ENCODE results near the gene PPT2.
"Not testable (repeated sequence)": the region's sequence is repeated elsewhere in the genome, so short reads cannot be mapped to it uniquely, and the experiment has no call there.

Gene PPT2

DNA sequence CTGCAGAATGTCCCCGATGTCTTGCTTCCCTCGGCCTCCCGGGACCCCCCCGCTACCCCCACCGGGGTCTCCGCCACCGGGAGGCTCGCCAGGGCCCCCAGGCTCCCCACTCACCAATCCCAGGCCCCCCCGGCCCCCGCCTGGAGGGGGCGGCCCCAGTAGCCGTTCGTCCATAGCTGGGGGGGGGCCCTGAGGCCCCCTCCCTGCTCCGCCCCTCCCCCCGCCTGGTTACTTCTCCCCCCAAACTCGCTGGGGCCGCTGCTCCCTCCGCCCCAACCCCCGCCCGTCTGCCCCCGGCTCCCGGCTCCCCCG, 35.8 kb downstream of the PPT2 start:
- DNase-seq (ENCODE audit: low read depth): no peak
- TF ChIP-seq, protein P1, sequence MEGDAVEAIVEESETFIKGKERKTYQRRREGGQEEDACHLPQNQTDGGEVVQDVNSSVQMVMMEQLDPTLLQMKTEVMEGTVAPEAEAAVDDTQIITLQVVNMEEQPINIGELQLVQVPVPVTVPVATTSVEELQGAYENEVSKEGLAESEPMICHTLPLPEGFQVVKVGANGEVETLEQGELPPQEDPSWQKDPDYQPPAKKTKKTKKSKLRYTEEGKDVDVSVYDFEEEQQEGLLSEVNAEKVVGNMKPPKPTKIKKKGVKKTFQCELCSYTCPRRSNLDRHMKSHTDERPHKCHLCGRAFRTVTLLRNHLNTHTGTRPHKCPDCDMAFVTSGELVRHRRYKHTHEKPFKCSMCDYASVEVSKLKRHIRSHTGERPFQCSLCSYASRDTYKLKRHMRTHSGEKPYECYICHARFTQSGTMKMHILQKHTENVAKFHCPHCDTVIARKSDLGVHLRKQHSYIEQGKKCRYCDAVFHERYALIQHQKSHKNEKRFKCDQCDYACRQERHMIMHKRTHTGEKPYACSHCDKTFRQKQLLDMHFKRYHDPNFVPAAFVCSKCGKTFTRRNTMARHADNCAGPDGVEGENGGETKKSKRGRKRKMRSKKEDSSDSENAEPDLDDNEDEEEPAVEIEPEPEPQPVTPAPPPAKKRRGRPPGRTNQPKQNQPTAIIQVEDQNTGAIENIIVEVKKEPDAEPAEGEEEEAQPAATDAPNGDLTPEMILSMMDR (IDR thresholded peaks at IDR 0.05; ENCODE audit: control insufficient read depth, insufficient read depth, low read depth, low read length, missing control alignments): no peak
- peak overlapping the region; percentile 70 for H3K4me3 ChIP-seq (ENCODE audit: control insufficient read depth, low read depth, low read length)

DNA sequence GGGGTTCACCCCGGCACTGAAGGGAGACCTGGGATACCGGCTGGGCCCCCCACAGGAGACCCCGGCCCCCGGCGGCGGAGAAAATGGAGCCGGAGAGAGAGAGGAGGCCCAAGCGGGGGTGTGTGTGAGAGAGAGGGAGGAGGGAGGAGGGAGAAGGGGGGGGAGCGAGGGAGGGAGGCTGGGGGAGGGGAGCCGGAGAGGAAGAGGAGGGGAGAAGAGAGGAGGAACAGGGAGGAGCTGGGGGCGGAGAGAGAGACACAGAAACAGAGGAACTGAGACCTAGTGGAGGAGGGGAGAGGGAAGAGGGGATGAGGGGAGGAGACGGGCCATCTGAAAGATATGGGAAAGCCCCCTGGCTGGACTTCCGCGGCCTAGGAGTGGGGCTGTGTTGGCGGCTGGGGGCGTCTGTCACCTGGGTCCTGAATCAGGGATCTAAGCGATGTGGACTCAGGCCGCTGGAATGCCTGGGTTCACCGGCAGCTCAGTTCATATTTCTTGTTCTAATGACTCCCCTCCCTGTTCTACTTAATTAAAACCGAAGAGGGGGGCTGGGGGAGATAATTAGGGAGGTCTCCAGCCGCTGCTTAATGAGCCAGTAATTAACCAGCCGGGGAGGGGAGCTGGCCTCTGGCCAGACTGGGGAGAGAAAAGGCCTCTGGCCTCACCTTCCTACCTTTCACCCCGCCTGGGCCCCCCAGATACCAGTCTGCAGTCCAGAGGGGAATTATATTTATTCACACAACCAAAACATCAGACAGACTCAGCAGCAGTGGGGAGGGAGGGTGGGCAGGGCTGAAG, 36.3 kb downstream of the PPT2 start, which contains the start of gene PBX2:
PBX2 (minus strand) TSS at position 149 of the 798 bp plus-strand sequence. CDS start 287 bp downstream, outside the sequence.
- peak within 1 kb of the TSS; percentile 70 for H3K4me3 ChIP-seq (ENCODE audit: control insufficient read depth, low read depth, low read length)
- peak; percentile 67 for DNase-seq (ENCODE audit: low read depth)
- TF ChIP-seq, protein P1 (IDR thresholded peaks at IDR 0.05; ENCODE audit: control insufficient read depth, insufficient read depth, low read depth, low read length, missing control alignments): no peak

DNA sequence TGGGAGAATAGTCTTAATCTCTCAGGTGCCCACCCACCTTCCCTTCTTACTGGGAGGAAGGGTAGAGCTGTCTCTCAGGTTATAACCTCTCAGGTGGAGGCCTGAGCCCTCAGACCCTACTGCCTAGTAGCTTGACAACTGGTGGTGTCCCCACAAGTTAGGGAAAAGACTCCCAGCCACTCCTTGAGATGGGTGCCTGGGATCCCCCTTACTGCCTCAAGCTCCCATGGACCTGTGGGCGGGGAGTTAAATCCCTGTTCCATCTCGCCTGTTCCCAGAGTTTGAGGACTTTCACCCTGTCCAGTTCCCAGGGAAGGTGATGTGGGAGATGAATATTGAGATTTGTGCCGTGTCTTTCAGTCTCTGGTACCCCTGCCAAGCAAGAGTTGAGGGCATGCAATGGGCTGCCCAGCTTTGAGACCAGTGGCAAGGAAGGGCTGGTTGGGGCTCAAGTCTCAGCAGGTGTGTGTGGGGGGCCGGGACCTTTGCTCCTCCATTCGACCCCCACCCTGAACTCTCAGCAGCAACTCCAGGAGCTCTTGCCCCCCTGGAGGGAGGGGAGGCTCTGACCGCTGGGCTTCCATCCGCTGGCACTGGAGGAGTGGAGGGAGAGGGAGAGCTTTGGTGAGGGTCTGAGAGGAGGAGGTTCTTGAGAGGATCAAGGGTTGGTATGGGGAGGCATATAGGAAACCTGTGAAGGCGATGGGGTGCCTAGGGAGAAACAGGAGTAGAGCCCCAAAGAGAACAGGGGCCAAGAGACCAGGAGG, 37.2 kb downstream of the PPT2 start:
- DNase-seq (ENCODE audit: low read depth): no peak
- no peak overlapping the region; the same call in 1 of the 2 replicates for H3K4me3 ChIP-seq (ENCODE audit: control insufficient read depth, low read depth, low read length)
- TF ChIP-seq, protein P1 (IDR thresholded peaks at IDR 0.05; ENCODE audit: control insufficient read depth, insufficient read depth, low read depth, low read length, missing control alignments): no peak

DNA sequence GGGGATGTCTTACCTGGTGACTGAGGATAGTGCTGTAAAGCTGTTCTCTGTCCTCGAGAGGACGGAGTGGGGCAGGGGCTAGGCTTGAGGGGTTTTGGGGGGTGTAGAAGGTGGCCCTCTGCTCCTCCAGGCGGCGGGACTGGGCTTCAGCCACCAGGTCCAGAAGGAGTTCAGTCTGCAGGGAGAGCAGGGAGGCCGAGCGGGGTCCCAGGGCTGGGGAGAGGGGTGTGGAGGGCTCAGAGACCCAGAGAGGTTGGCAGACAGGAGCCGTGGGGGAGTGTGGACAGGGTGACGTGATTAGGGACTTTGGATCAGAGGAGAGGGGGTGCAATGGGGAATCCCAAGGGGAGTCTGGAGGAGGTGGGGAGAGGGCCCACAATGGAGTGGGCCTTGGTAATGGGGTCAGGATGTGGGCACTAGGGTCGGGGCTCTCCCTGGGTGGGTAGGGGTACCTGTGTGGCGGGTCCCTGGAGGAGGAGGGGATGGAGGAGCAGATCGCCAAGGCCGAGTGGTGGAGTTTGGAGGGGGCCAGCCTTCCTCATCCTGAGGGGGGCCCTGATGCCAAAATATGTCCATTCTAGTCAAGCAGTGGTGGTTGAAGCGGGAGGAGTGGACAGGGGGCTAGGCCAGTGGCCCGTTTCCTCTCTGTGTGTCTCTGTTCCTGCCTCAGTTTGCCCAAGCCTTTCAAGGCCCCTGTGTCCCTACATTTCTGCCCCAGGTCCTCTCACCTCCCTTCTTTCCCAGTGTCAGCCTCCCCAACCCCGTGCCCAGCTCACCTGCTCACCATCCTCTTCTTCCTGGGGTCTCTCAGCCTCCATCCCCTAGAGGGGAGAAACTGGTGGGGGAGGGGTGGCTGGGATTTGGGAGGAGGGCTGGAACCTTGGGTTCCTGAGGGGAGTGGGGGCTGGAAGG, 38.0 kb downstream of the PPT2 start:
- H3K4me3 ChIP-seq (ENCODE audit: control insufficient read depth, low read depth, low read length): no peak overlapping the region
- TF ChIP-seq, protein P1 (IDR thresholded peaks at IDR 0.05; ENCODE audit: control insufficient read depth, insufficient read depth, low read depth, low read length, missing control alignments): no peak

DNA sequence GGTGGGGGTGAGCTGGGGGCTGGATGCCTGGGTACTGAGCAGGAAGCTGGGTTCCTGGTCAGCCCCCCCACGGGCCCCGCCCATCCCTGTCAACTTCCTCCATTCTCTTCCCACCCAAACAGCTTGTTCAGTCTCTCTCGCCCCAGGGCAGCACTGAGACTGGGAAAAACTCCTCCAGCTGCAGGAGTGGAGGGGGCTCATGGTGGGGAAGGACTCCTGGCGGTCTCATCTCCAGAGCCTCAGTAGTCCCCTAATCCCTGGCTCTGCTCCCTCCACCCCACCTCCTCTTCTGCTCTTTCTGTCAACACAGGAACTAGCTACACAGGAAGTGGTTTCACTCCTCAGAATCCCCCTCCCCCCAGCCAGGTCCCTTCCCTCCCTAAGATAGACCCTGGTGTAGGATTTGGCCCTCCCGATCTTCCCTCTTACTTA, 38.7 kb downstream of the PPT2 start, which contains the start of gene GPSM3:
GPSM3 (minus strand) TSS at position 36 of the 432 bp plus-strand sequence. CDS start 130 bp downstream, outside the sequence.
- DNase-seq (ENCODE audit: low read depth): no peak
- no peak within 1 kb of the TSS for H3K4me3 ChIP-seq (ENCODE audit: control insufficient read depth, low read depth, low read length)
- TF ChIP-seq, protein P1 (IDR thresholded peaks at IDR 0.05; ENCODE audit: control insufficient read depth, insufficient read depth, low read depth, low read length, missing control alignments): no peak

More for the DNA sequence above, 38.0 kb downstream of the PPT2 start:
- no peak for DNase-seq (ENCODE audit: low read depth)

DNA sequence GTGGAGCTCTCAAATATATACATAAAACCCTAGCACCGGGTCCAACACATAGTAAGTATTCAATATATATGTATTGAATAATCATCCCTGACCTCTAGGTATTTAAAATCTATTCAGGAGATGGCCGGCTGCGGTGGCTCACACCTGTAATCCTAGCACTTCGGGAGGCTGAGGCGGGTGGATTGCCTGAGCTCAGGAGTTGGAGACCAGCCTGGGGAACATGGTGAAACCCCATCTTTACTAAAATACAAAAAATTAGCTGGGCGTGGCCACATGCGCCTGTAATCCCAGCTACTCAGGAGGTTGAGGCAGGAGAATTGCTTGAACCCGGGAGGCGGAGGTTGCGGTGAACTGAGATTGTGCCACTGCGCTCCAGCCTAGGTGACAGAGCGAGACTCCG, 39.2 kb downstream of the PPT2 start:
- not testable (repeated sequence) for H3K4me3 ChIP-seq (ENCODE audit: control insufficient read depth, low read depth, low read length); DNase-seq (ENCODE audit: low read depth)

Data from AG09309 (cell line).